OCI-LY3 (cell line): ENCODE data around the gene LMX1A.

Source experiments
- H2AFZ ChIP-seq: fragments of 200-600, 300-600 bp; shearing (Covaris generic); 2 replicates; pipeline ENCODE4 v1.6.0; 2014; ENCODE audit warnings: antibody characterized with exemption, low read depth, low read length
- H3K27ac ChIP-seq: fragments of 200-600, 300-600 bp; sonication (generic); 2 replicates; pipeline ENCODE4 v1.5.1; 2014; ENCODE audit warnings: mild to moderate bottlenecking, low read length, moderate library complexity, mixed read lengths
- H3K27me3 ChIP-seq: fragments of 200-600, 300-600 bp; sonication (generic); 2 replicates; pipeline ENCODE4 v1.6.1; 2014; ENCODE audit warnings: low read depth, low read length, mixed read lengths
- H3K36me3 ChIP-seq: fragments of 200-600, 300-600 bp; sonication (generic); replicated peaks from 2 replicates; pipeline ENCODE3; 2014; ENCODE audit warnings: low read depth, low read length, mixed read lengths
- H3K4me1 ChIP-seq: fragments of 300-600, 200-600 bp; sonication (generic); 2 replicates; pipeline ENCODE4 v1.6.1; 2014; ENCODE audit warnings: low read length, mixed read lengths
- H3K4me2 ChIP-seq: fragments of 200-600, 300-600 bp; sonication (generic); 2 replicates; pipeline ENCODE4 v1.6.1; 2014; ENCODE audit warnings: low read length, mixed read lengths
- H3K4me3 ChIP-seq: fragments of 300-600, 200-600 bp; sonication (generic); 2 replicates; pipeline ENCODE4 v1.5.1; 2014; ENCODE audit warnings: antibody characterized with exemption, mild to moderate bottlenecking, low read length, moderate library complexity
- H3K79me2 ChIP-seq: fragments of 300-600, 200-600 bp; shearing (Covaris generic); 2 replicates; pipeline ENCODE4 v1.6.1; 2014; ENCODE audit warnings: mild to moderate bottlenecking, low read length, mixed read lengths
- H3K9ac ChIP-seq: fragments of 300-600, 200-600 bp; shearing (Covaris generic); 2 replicates; pipeline ENCODE4 v1.6.0; 2014; ENCODE audit warnings: mild to moderate bottlenecking, low read length, moderate library complexity
- H3K9me3 ChIP-seq: fragments of 200-600, 300-600 bp; shearing (Covaris generic); 2 replicates; pipeline ENCODE4 v1.6.1; 2014; ENCODE audit warnings: low read length, mixed read lengths; ENCODE audit not compliant: insufficient read depth
- H4K20me1 ChIP-seq: fragments of 200-600, 300-600 bp; sonication (generic); 2 replicates; pipeline ENCODE4 v1.6.1; 2016; ENCODE audit warnings: low read length, mixed read lengths; ENCODE audit not compliant: insufficient read depth
- EZH2phosphoT487 ChIP-seq: fragments of 200-600 bp; shearing (Covaris generic); IDR thresholded peaks from 2 replicates; pipeline ENCODE4 v1.6.1; 2018; ENCODE audit warnings: antibody characterized with exemption, mixed run types, low read depth
- TF ChIP-seq, protein P1 (sequence below): fragments of 200-600, 300-600 bp; sonication (generic); IDR thresholded peaks from 2 replicates; pipeline ENCODE4 v1.5.1; 2014; ENCODE audit warnings: antibody characterized with exemption, low read length, low read depth

The LMX1A gene

DNA sequence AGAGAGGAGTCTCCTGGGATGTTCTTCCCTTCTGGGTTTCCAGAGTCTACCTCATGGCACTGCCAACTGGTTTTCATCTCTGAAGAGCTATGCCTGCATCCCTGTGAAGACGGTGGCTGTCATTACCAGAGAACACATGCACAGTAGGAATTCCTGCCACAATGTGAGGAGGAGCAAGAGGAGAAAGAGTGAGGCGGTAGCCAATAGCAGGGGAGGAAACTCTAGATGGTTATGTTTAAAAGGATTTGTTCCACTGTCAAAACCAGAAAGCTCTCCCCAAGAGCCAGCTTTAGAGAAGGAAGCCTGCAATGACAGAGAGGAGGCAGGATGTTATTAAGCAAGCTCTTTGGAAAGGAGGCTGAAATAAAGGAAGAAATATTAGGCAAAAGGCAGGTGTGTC, 12.3 kb downstream of the LMX1A start:
- peaks cover 67% of the 10 kb centered on the region for H3K27me3 ChIP-seq
- no peaks in the 10 kb centered on the region for H3K4me1 ChIP-seq
- H3K9ac ChIP-seq, result no peak overlapping the region
- H2AFZ ChIP-seq, result no peak overlapping the region
- H3K4me2 ChIP-seq, result no peak overlapping the region
- no peak overlapping the region for H3K27ac ChIP-seq
- no peaks in the 10 kb centered on the region for H3K79me2 ChIP-seq
- no peaks in the 10 kb centered on the region for H4K20me1 ChIP-seq
- H3K9me3 ChIP-seq, result no peaks in the 10 kb centered on the region
- H3K4me3 ChIP-seq, result no peak overlapping the region
- H3K36me3 ChIP-seq, result no peaks in the 10 kb centered on the region
- TF ChIP-seq, protein P1, sequence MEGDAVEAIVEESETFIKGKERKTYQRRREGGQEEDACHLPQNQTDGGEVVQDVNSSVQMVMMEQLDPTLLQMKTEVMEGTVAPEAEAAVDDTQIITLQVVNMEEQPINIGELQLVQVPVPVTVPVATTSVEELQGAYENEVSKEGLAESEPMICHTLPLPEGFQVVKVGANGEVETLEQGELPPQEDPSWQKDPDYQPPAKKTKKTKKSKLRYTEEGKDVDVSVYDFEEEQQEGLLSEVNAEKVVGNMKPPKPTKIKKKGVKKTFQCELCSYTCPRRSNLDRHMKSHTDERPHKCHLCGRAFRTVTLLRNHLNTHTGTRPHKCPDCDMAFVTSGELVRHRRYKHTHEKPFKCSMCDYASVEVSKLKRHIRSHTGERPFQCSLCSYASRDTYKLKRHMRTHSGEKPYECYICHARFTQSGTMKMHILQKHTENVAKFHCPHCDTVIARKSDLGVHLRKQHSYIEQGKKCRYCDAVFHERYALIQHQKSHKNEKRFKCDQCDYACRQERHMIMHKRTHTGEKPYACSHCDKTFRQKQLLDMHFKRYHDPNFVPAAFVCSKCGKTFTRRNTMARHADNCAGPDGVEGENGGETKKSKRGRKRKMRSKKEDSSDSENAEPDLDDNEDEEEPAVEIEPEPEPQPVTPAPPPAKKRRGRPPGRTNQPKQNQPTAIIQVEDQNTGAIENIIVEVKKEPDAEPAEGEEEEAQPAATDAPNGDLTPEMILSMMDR, result no peak
- TF ChIP-seq EZH2phosphoT487, result no peak

DNA sequence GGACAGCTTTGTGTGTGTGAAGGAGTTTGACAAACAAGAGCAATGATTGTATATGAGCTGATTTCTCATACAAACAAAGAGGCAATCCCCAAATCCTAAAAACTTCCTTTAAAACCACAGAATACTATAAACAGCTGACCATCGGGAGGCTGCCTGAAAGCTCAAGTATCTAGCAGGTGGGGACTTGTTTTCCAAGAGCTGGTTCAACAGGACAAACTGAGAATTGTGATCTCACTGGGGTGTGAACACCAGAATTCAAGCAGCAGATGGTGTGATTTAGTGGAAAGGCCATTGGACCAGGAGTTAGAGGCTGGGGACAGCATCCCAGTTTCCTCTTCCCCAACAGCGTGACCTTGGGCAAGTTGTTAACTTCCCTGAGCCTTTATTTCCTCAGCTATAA, 13.9 kb downstream of the LMX1A start:
- TF ChIP-seq EZH2phosphoT487, result no peak
- TF ChIP-seq, protein P1, result no peak

DNA sequence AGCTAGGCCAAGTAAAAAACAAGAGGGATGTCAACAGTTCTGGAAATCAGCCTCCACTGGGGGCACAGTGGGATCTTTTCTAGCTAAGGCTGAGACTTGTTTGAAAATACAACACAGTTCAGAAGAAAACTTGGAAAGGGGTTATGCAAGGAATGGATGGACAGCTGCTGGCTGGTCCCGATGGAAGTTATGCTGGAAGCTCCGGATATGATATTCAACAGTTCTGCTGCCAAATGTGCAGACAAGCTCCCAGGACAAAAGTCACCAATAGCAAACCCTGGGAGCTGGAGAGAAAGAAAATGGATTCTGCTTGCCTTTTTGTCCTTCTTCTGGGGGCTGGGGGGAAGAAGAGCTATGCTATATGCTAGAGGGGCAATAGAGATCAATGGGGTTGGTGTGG, 14.3 kb downstream of the LMX1A start:
- TF ChIP-seq EZH2phosphoT487, result no peak
- TF ChIP-seq, protein P1, result no peak
- H3K4me2 ChIP-seq, result no peak overlapping the region

More for the DNA sequence above, 13.9 kb downstream of the LMX1A start:
- no peaks in the 10 kb centered on the region for H3K9me3 ChIP-seq
- no peaks in the 10 kb centered on the region for H4K20me1 ChIP-seq
- H3K27me3 ChIP-seq, result peaks cover 59% of the 10 kb centered on the region
- H3K36me3 ChIP-seq, result no peaks in the 10 kb centered on the region
- H3K9ac ChIP-seq, result no peak overlapping the region
- H2AFZ ChIP-seq, result no peak overlapping the region
- H3K4me1 ChIP-seq, result no peaks in the 10 kb centered on the region
- H3K4me2 ChIP-seq, result no peak overlapping the region
- H3K79me2 ChIP-seq, result no peaks in the 10 kb centered on the region
- no peak overlapping the region for H3K27ac ChIP-seq
- no peak overlapping the region for H3K4me3 ChIP-seq

DNA sequence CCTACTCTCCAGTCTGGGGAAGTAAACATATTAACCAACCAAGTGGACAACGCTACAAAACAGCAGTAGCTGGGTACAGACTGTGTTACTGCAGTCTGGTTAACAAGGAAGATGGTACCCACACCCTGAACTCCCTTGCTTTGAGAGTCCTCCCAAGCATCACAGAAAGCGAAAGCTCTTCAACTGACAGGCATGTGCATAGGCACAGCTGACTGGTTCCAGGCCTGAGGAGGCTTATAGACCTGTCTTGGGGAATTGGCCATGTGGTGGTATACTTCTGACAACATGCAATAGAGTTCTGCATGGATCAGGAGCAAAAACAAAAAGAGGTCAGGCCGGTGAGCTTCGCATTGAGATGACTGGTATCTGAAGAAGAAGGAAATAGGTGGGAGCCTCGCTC, 17.4 kb downstream of the LMX1A start:
- H3K4me2 ChIP-seq, result no peak overlapping the region
- H2AFZ ChIP-seq, result no peak overlapping the region
- no peak overlapping the region for H3K27ac ChIP-seq
- H3K27me3 ChIP-seq, result peaks cover 44% of the 10 kb centered on the region
- H3K36me3 ChIP-seq, result no peaks in the 10 kb centered on the region
- TF ChIP-seq EZH2phosphoT487, result no peak
- TF ChIP-seq, protein P1, result no peak
- no peaks in the 10 kb centered on the region for H3K9me3 ChIP-seq
- no peaks in the 10 kb centered on the region for H3K4me1 ChIP-seq
- H3K9ac ChIP-seq, result no peak overlapping the region
- H4K20me1 ChIP-seq, result no peaks in the 10 kb centered on the region
- H3K4me3 ChIP-seq, result no peak overlapping the region
- no peaks in the 10 kb centered on the region for H3K79me2 ChIP-seq

More for the DNA sequence above, 14.3 kb downstream of the LMX1A start:
- H3K4me3 ChIP-seq, result no peak overlapping the region
- H3K36me3 ChIP-seq, result no peaks in the 10 kb centered on the region
- no peaks in the 10 kb centered on the region for H3K9me3 ChIP-seq
- H3K27ac ChIP-seq, result no peak overlapping the region
- no peaks in the 10 kb centered on the region for H4K20me1 ChIP-seq
- peaks cover 54% of the 10 kb centered on the region for H3K27me3 ChIP-seq
- H3K79me2 ChIP-seq, result no peaks in the 10 kb centered on the region
- no peak overlapping the region for H3K9ac ChIP-seq
- H2AFZ ChIP-seq, result no peak overlapping the region
- H3K4me1 ChIP-seq, result no peaks in the 10 kb centered on the region
